Measurements from ENCODE around the gene RASGEF1C.

The RASGEF1C gene

DNA sequence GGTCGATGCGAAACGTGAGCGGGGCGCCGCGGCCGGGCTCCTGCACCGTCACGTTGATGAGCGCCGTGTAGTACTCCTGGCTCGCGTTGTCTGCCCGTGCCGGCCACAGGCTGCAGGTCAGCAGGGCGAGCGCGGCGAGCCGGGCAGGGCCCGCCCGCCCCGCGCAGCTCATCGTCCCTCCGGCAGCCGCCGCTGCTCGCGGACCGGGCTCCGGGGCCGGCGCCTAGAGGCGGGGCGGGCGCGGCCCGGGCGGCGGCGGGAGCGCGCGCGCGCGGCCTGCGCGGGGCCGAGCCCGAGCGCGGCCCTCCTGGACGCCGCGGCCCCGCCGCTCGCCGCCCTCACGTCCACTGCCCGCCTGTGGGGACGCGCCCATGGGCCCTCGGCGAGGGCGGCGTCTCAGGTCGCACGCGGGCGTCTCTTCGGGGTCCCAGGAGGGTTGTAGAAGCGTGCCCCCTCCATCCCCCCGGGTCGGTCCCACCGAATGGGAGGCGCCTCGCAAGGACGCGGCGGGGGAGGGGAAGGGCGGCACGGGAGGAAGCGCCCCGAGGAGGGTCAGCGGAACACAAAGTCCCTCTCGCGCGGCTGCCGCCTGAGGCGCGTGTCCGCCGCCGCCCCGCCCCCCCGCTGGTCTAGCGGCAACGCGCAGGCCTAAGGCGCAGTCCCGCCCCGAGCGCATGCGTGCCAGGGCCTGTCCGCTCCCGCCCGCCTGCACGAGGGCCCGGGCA, 137.3 kb downstream of the RASGEF1C start, which contains the start of gene RNF130:
TSS of gene RNF130 (minus strand) at position 229 of the 725 bp plus-strand sequence. CDS start at position 172, 57 bp downstream.
- Mint-ChIP-seq H3K9me3 (peaks cover 3% of the 10 kb centered on the region), H3K27me3 (peaks cover 52% of the 10 kb centered on the region), H3K36me3 (no peaks in the 10 kb centered on the region), H3K27ac (no peak within 1 kb of the TSS), H3K4me1 (peaks cover 24% of the 10 kb centered on the region), H3K4me3 (peak within 1 kb of the TSS; percentile 73)
- CTCF ChIA-PET: no interaction called here
- peak; percentile 81 for DNase-seq

GRCh38 chr5:180070756-180071530, 138.1 kb downstream of the RASGEF1C start:
- CTCF ChIA-PET: interaction anchor here (1.2 kb wide), 1 partner anchor 20 kb away, joined by 3 read pairs; no protein-coding TSS in a partner anchor
- no peak overlapping the region for H3K27ac Mint-ChIP-seq
- H3K4me3 Mint-ChIP-seq: peak overlapping the region; percentile 73
- H3K27me3 Mint-ChIP-seq: peaks cover 52% of the 10 kb centered on the region
- no peak for DNase-seq
- H3K4me1 Mint-ChIP-seq: peaks cover 24% of the 10 kb centered on the region
- H3K9me3 Mint-ChIP-seq: peaks cover 3% of the 10 kb centered on the region
- no peaks in the 10 kb centered on the region for H3K36me3 Mint-ChIP-seq

DNA sequence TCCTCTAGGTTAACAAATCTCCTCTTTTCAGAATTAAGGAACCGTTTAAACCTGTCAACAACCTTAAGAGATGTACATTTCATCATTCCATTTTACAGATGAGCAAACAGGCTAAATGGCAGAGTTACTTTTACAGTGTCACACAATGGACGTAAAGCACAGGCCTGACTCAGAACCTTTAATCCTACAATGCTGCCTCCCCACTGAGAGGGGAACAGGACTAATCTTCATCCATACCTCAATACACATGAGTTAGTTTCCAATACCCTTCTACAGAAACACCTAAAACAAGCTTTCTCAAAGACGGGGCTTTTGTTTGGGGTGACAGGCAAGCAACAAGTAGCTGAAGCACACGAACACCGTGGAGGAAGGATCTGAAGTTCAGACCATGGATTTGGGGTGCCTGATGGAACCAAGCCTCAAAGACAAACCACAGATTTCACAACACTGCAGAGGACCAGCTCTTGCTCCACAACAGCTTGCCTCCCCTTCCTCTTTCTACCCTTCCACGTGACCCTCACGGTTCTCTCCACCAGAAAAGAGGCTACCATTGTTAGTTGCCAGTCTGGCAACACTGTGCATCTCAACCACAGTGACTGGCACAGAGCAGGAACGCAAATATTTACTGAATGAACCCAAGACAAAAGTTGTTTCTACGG, 139.3 kb downstream of the RASGEF1C start:
- H3K4me1 Mint-ChIP-seq: peaks cover 24% of the 10 kb centered on the region
- no peak for DNase-seq
- H3K27ac Mint-ChIP-seq: no peak overlapping the region
- CTCF ChIA-PET: interaction anchor here (1.0 to 1.2 kb wide), 2 partner anchors 21 to 268 kb away, joined by 3 to 4 read pairs; no protein-coding TSS in a partner anchor
- H3K36me3 Mint-ChIP-seq: no peaks in the 10 kb centered on the region
- peaks cover 3% of the 10 kb centered on the region for H3K9me3 Mint-ChIP-seq
- no peak overlapping the region for H3K4me3 Mint-ChIP-seq
- H3K27me3 Mint-ChIP-seq: peaks cover 46% of the 10 kb centered on the region

- peaks cover 22% of the 10 kb centered on the region for H3K4me1 Mint-ChIP-seq
- H3K36me3 Mint-ChIP-seq: no peaks in the 10 kb centered on the region
- DNase-seq: no peak
- peaks cover 42% of the 10 kb centered on the region for H3K27me3 Mint-ChIP-seq
- H3K4me3 Mint-ChIP-seq: no peak overlapping the region
- CTCF ChIA-PET: no interaction called here
- peaks cover 3% of the 10 kb centered on the region for H3K9me3 Mint-ChIP-seq
- no peak overlapping the region for H3K27ac Mint-ChIP-seq
Measured at GRCh38 chr5:180068519-180069090, 140.4 kb downstream of the RASGEF1C start.

GRCh38 chr5:180067986-180068385, 141.0 kb downstream of the RASGEF1C start:
- Mint-ChIP-seq H3K9me3 (peaks cover 2% of the 10 kb centered on the region), H3K36me3 (no peaks in the 10 kb centered on the region), H3K27ac (no peak overlapping the region), H3K4me3 (no peak overlapping the region), H3K4me1 (peaks cover 20% of the 10 kb centered on the region), H3K27me3 (peaks cover 36% of the 10 kb centered on the region)
- CTCF ChIA-PET: no interaction called here
- DNase-seq: no peak

DNA sequence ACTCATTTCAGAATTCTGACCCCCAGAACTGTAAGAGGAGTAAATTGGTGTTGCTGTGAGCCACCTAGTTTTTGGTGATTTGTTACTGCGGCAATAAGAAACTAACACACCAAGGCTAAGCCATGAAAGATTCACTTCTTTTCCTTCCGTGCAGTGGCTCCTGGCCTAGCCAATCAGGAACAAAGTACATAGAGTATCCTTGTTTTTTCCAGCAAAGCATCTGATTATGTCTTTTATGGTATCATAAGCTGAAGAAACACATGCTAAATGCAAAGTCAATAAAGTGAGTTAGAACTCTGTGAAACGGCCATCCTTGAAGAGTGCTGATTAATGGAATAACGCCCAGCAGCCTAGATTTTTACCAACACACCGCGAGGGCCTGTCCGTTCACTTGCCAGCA, 148.8 kb downstream of the RASGEF1C start:
- H3K27me3 Mint-ChIP-seq: no peaks in the 10 kb centered on the region
- H3K27ac Mint-ChIP-seq: no peak overlapping the region
- CTCF ChIA-PET: no interaction called here
- H3K4me3 Mint-ChIP-seq: no peak overlapping the region
- no peaks in the 10 kb centered on the region for H3K4me1 Mint-ChIP-seq
- no peak for DNase-seq
- no peaks in the 10 kb centered on the region for H3K36me3 Mint-ChIP-seq
- no peaks in the 10 kb centered on the region for H3K9me3 Mint-ChIP-seq

GRCh38 chr5:180059326-180059725, 149.7 kb downstream of the RASGEF1C start:
- Mint-ChIP-seq H3K4me1 (no peaks in the 10 kb centered on the region), H3K27ac (no peak overlapping the region), H3K27me3 (no peaks in the 10 kb centered on the region), H3K9me3 (no peaks in the 10 kb centered on the region), H3K36me3 (no peaks in the 10 kb centered on the region), H3K4me3 (no peak overlapping the region)
- CTCF ChIA-PET: no interaction called here
- no peak for DNase-seq

GRCh38 chr5:180056153-180056552, 152.9 kb downstream of the RASGEF1C start:
- Mint-ChIP-seq H3K27me3 (no peaks in the 10 kb centered on the region), H3K4me1 (no peaks in the 10 kb centered on the region), H3K36me3 (no peaks in the 10 kb centered on the region), H3K27ac (no peak overlapping the region), H3K4me3 (no peak overlapping the region), H3K9me3 (no peaks in the 10 kb centered on the region)
- no peak for DNase-seq
- CTCF ChIA-PET: no interaction called here

- CTCF ChIA-PET: interaction anchor here (0.6 kb wide), 1 partner anchor 1368 kb away, joined by 5 read pairs; no protein-coding TSS in a partner anchor
- no peaks in the 10 kb centered on the region for H3K4me1 Mint-ChIP-seq
- H3K36me3 Mint-ChIP-seq: no peaks in the 10 kb centered on the region
- DNase-seq: no peak
- no peaks in the 10 kb centered on the region for H3K27me3 Mint-ChIP-seq
- no peak overlapping the region for H3K4me3 Mint-ChIP-seq
- H3K9me3 Mint-ChIP-seq: no peaks in the 10 kb centered on the region
- H3K27ac Mint-ChIP-seq: no peak overlapping the region
Measured at GRCh38 chr5:180054226-180054625, 154.8 kb downstream of the RASGEF1C start.

- no peaks in the 10 kb centered on the region for H3K9me3 Mint-ChIP-seq
- H3K27ac Mint-ChIP-seq: no peak overlapping the region
- no peaks in the 10 kb centered on the region for H3K27me3 Mint-ChIP-seq
- H3K36me3 Mint-ChIP-seq: no peaks in the 10 kb centered on the region
- CTCF ChIA-PET: no interaction called here
- H3K4me3 Mint-ChIP-seq: no peak overlapping the region
- H3K4me1 Mint-ChIP-seq: no peaks in the 10 kb centered on the region
- no peak for DNase-seq
Measured at GRCh38 chr5:180053061-180053602, 155.9 kb downstream of the RASGEF1C start.

- no peaks in the 10 kb centered on the region for H3K36me3 Mint-ChIP-seq
- CTCF ChIA-PET: no interaction called here
- no peaks in the 10 kb centered on the region for H3K9me3 Mint-ChIP-seq
- H3K27ac Mint-ChIP-seq: no peak overlapping the region
- no peaks in the 10 kb centered on the region for H3K27me3 Mint-ChIP-seq
- no peak for DNase-seq
- no peak overlapping the region for H3K4me3 Mint-ChIP-seq
- H3K4me1 Mint-ChIP-seq: no peaks in the 10 kb centered on the region
Measured at GRCh38 chr5:180052211-180052818, 156.7 kb downstream of the RASGEF1C start.

All from activated naive CD4-positive, alpha-beta T cell treated with anti-CD3 and anti-CD28 coated beads, Interleukin-2, amount 10 ng/mL, durations not matched to agents 7 days and 5 days (primary cell).